Measurements from ENCODE around the gene HEATR5A.
"Not testable (repeated sequence)": the region's sequence is repeated elsewhere in the genome, so short reads cannot be mapped to it uniquely, and the experiment has no call there.

The HEATR5A gene

DNA sequence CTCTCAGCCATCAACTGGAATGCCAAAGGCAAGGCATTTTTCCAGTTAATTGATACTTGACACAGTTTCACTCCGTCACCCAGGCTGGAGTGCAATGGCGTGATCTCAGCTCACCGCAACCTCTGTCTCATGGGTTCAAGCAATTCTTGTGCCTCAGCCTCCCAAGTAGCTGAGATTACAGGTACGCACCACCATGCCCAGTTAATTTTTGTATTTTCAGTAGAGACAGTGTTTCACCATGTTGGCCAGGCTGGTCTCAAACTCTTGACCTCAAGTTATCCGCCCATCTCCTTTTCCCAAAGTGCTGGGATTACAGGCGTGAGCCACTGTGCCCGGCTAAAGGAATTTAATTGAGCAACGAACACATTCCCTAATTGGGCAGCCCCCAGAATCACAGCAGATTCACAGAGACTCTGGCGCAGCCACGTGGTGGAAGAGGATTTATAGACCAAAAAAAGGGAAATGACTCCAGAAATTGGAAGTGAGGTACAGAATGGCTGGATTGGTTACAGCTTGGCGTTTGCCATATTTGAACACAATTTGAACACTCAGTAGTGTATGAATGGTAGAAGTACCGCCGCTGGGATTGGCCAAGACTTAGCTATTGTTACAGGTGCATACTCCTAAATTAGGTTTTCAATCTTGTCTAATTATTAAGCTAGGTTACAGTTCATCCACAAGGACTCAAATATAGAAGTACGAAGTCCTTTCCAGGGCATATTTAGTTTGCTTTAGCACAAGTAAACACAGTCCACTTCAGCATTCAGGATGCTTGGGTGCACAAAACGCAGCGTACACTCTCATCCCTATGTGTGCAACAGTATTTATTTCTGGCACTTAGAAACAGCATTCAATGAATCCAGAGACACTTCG, 162.6 kb downstream of the HEATR5A start:
- not testable (repeated sequence) for DNase-seq (ENCODE audit: low read depth in 2 of 2)

DNA sequence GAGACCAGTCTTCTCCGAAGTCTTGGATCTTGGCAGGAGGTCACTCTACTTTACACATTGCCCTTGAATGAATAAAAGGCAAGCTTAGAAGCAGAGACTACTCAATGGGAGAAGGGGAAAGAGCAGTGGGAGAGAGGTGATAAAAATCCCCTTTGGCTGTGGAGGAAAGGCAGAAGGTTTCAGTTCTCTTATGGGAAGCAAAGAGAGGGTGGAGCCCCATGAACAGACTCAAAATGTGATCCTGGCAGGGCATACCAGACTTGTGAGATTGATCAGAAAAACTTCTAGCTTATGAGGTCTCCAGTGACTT, 163.2 kb downstream of the HEATR5A start:
- DNase-seq (ENCODE audit: low read depth in 2 of 2) = no peak

DNA sequence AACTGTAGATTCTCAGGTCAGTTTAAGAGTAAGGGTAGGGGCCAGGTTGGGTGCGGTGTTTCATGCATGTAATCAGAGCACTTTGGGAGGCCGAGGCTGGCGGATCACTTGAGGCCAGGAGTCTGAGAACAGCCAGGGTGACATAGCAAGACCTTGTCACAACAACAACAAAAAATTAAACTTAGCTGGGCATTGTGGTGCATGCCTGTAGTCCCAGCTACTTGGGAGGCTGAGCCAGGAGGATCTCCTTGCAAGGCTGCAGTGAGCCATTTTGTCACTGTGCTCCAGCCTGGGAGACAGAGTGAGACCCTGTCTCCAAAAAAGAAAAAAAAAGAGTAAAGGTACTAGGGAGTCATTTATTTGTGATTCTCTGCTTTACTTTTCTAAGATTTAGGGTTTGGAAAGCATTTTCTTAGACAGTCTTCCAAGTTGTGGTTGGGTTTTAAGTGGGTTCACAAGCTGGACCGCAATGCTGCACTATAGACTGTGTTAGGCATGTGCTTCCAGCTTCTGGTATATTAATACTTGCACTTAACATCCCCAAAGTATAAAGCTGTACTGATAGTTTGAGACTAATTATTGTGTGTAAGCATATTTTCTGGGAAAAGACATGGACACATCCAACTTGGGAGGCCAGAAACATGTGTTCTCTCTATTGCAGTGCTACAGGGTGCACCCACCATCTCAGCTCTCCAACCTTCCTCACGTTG, 163.7 kb downstream of the HEATR5A start:
- DNase-seq (ENCODE audit: low read depth in 2 of 2) = no peak

DNA sequence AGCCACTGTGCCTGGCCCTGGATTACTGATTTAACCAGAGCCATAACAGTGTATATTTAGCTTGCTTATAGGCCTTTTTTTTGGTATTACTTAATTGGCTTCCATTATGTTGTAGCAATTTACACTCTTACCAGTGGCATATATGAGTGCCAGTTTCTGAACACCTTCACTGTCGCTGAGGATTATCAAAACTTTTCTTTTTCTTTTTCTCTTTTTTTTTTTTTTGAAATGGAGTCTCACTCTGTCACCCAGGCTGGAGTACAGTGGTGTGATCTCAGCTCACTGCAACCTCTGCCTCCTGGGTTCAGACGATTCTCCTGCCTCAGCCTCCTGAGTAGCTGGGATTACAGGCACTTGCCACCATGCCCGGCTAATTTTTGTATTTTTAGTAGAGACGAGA, 164.4 kb downstream of the HEATR5A start:
- DNase-seq (ENCODE audit: low read depth in 2 of 2) = not testable (repeated sequence)

DNA sequence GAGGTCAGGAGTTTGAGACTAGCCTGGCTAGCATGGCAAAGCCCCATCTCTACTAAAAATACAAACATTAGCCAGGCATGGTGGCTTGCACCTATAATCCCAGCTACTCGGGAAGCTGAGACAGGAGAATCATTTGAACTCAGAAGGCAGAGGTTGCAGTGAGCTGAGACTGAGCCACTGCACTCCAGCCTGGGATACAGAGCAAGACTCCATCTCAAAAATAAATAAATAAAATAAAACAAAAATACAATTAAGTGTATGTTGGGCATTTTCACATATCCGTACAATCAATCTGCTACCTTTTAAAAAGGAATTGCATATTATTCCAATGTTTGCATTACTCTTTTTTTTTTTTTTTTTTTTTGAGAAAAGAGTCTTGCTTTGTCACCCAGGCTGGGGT, 165.1 kb downstream of the HEATR5A start:
- no peak for DNase-seq (ENCODE audit: low read depth in 2 of 2)

DNA sequence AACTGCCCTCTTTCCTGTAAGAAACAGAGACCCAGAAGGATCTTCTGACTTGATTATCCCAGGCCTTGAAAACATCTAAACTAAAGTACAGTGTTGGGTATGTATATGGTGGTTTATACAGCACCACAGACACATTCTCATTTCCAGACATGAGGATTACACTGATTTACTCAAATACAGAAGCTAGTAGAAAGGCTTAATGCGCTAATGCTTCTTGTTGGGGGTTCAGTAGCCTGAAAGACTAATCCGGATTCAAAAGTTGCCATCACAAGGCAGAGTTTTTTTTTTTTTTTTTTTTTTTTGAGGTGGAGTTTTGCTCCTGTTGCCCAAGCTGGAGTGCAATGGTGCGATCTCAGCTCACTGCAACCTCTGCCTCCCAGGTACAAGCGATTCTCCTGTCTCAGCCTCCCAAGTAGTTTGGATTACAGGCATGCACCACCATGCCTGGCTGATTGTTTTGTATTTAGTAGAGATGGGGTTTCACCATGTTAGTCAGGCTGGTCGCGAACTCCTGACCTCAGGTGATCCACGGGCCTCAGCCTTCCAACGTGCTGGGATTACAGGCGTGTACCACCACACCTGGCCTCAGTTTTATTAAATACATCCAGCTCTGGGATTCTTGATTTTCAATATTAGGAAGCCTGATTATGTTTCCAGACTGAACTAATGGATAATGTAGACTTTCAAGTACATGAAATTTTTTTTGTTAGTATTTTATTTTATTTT, 166.4 kb downstream of the HEATR5A start:
- DNase-seq (ENCODE audit: low read depth in 2 of 2) = no peak

DNA sequence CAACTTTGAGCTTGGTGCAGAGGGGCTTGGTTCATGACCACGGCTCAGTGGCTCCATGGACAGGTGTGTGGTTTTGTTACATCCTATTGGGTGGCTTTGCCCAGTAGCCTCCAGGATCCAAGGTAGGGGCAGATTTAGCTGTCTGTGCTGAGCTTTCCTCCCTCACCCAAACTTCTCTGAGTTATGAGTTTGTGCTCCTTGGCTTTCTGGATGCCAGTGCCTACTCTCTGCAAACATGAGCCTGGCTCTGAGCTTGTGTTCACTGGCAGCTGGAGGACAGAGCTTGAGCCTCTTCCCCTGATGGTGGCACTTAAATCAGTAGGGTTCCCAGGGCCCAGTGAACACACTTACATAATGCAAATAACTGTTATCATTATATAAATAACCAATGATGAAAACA, 167.5 kb downstream of the HEATR5A start:
- DNase-seq (ENCODE audit: low read depth in 2 of 2) = no peak

DNA sequence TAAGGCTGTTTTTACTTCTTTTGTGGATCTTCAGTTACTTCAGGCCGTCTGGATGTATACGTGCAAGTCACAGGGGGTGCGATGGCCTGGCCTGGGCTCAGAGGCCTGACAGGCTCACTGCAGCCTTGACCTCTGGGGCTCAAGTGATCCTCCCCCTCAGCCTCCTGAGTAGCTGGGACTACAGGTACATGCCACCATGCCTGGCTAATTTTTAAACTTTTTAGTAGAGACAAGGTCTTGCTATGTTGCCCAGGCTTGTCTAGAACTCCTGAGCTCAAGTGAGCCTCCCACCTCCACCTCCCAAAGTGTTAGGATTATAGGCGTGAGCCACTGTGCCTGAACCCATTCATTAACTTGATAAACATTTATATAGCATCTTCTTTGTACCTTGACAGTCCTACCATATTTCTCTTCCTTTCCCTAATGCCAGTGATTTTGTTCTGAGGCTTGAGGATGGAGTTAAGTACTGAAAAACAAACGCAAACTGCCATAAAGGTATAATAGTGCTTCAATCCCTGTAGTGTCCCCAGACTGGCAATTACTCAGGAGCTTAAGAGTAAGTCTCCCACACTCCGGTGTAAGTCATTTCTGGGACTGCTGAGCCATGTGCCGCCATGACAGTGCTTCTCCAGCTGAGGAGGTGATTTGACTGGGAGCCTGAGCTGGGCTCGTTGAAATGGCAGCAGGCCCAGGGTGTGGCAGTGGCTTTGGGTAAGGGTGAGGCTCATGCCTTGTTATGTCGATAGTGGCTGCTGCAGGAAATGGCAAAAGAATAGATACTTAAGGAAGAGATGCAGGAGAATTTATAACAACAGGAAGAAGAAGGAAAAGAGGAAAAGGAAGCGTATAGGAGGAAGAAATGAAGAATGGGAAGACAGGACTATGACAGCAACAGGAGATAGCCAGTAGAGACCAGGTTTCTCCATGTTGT, 169.1 kb downstream of the HEATR5A start:
- DNase-seq (ENCODE audit: low read depth in 2 of 2) = no peak

DNA sequence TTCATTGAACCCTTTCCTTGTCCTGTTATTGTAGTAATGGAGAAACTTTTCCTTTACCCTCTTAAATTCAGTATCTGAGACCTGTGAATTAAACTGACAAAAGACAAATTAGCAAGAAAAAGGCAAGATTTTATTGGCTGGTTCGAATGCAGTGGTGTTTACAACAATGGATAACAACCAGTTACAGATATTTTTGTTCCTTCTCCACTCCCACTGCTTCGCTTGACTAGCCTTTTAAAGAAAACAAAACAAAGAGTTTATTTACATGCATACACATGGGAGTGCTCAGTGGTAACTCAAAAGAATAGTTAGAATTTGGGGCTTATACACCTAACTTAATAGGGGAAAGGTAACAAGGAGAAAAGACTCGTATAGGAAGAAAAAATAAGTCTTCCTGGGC, 175.7 kb downstream of the HEATR5A start:
- no peak for DNase-seq (ENCODE audit: low read depth in 2 of 2)

DNA sequence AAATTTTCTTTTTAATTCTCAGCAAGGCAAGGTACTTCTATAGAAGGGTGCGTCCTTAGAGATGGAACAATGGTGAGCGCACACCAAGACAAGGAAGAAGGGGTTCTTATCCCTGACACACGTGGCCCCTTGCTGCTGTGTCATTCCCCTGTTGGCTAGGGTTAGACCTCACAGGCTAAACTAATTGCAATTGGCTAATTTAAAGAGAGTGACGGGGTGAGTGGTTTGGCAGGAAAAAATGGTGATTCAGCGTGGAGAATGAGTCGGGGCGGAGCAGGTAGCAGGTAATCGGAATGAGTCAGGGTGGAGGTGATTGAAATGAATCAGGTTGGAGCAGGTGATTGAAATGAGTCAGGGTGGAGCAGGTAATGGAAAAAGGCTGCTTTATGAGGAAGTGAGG, 176.5 kb downstream of the HEATR5A start:
- no peak for DNase-seq (ENCODE audit: low read depth in 2 of 2)

DNA sequence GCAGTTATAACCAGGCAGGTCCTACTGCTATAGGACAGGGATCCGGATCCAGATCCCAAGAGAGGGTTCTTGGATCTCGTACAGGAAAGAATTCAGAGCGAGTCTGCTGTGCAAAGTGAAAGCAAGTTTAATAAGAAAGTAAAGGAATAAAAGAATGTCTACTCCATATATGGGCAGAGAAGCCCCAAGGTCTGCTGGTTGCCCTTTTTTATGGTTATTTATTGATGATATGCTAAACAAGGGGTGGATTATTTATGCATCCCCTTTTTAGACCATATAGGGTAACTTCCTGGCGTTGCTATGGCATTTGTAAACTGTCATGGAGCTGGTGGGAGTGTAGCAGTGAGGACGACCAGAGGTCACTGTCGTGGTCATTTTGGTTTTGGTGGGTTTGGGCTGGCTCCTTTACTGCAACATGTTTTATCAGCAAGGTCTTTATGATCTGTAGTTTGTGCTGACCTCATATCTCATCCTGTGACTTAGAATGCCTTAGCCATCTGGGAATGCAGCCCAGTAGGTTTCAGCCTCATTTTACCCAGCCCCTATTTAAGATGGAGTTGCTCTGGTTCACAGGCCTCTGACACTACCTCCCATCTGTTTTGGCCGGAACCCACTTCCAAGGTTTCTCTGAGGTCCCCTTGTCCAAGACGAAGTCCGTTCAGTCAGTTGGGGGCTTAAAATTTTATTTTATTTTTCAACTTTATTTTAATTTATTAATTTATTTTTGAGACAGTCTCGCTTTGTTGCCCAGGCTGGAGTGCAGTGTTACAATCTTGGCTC, 178.0 kb downstream of the HEATR5A start:
- not testable (repeated sequence) for DNase-seq (ENCODE audit: low read depth in 2 of 2)

All from stimulated activated CD8-positive, alpha-beta memory T cell treated with anti-CD3 and anti-CD28 coated beads, Interleukin-7, amount 100 ng/mL, for 4 hours (primary cell).